ENCODE measurements around the gene TMEM269. TPM values are rescaled to one million over a fixed set of nuclear protein-coding genes. Genes with fewer than 3 reads are reported as not detected.

Gene TMEM269
- total RNA-seq, 2 experiments from 2014 or later, result 0.24 to 0.57 TPM

- H3K4me1 Mint-ChIP-seq (ENCODE audit: low read depth), result peaks cover 28% of the 10 kb centered on the region
- CTCF ChIA-PET, result interaction anchor here (0.6 to 2.8 kb wide), 10 partner anchors 9 to 226 kb away, joined by 3 to 10 read pairs (median 3); partner anchors contain the start of genes ERMAP and SVBP
- peak overlapping the region; percentile 68 for H3K27ac Mint-ChIP-seq
- H3K9me3 Mint-ChIP-seq, result peaks cover 12% of the 10 kb centered on the region
- no peaks in the 10 kb centered on the region for H3K27me3 Mint-ChIP-seq (ENCODE audit: low read depth)
- peak overlapping the region; percentile 82 for H3K4me3 Mint-ChIP-seq
- intact Hi-C loops (cut with micrococcal nuclease), result loop anchor here (2.0 to 10.0 kb wide), 4 partner anchors 110 to 382 kb away; partner anchors contain the start of genes CCDC30, PPIH, SLC2A1 and YBX1
- no peak for DNase-seq
- H3K36me3 Mint-ChIP-seq (ENCODE audit: low read depth), result peaks cover 33% of the 10 kb centered on the region
Measured at GRCh38 chr1:42847111-42847595, 62.4 kb downstream of the TMEM269 start.

- peak overlapping the region; percentile 68 for H3K27ac Mint-ChIP-seq
Measured at GRCh38 chr1:42847721-42848460, 63.1 kb downstream of the TMEM269 start.

GRCh38 chr1:42848823-42849537, 64.2 kb downstream of the TMEM269 start:
- CTCF ChIA-PET, result interaction anchor here (1.2 kb wide), 1 partner anchor 223 kb away, joined by 3 read pairs; no protein-coding TSS in a partner anchor
- no peak for DNase-seq
- Mint-ChIP-seq H3K4me1 (ENCODE audit: low read depth) (peaks cover 28% of the 10 kb centered on the region), H3K27me3 (ENCODE audit: low read depth) (no peaks in the 10 kb centered on the region), H3K36me3 (ENCODE audit: low read depth) (peaks cover 33% of the 10 kb centered on the region), H3K4me3 (no peak overlapping the region), H3K9me3 (peaks cover 19% of the 10 kb centered on the region), H3K27ac (no peak overlapping the region)
- intact Hi-C loops (cut with micrococcal nuclease), result loop anchor here (5.0 to 10.0 kb wide), 3 partner anchors 108 to 384 kb away; partner anchors contain the start of genes CCDC30, SLC2A1 and YBX1

More at GRCh38 chr1:42847721-42848460, 63.1 kb downstream of the TMEM269 start:
- Mint-ChIP-seq H3K4me1 (ENCODE audit: low read depth) (peaks cover 28% of the 10 kb centered on the region), H3K4me3 (peak overlapping the region; percentile 82), H3K36me3 (ENCODE audit: low read depth) (peaks cover 36% of the 10 kb centered on the region), H3K27me3 (ENCODE audit: low read depth) (no peaks in the 10 kb centered on the region), H3K9me3 (peaks cover 16% of the 10 kb centered on the region)
- intact Hi-C loops (cut with micrococcal nuclease), result loop anchor here (2.0 to 10.0 kb wide), 4 partner anchors 109 to 383 kb away; partner anchors contain the start of genes CCDC30, PPIH, SLC2A1 and YBX1
- CTCF ChIA-PET, result interaction anchor here (0.6 to 2.8 kb wide), 7 partner anchors 10 to 226 kb away, joined by 3 to 10 read pairs (median 3); no protein-coding TSS in a partner anchor
- DNase-seq, result peak; percentile 26

GRCh38 chr1:42849944-42850343, 65.2 kb downstream of the TMEM269 start:
- H3K4me3 Mint-ChIP-seq, result no peak overlapping the region
- H3K4me1 Mint-ChIP-seq (ENCODE audit: low read depth), result peaks cover 26% of the 10 kb centered on the region
- H3K27me3 Mint-ChIP-seq (ENCODE audit: low read depth), result no peaks in the 10 kb centered on the region
- no peak for DNase-seq
- peaks cover 19% of the 10 kb centered on the region for H3K9me3 Mint-ChIP-seq
- CTCF ChIA-PET, result interaction anchor here (1.1 kb wide), 1 partner anchor 31 kb away, joined by 5 read pairs; no protein-coding TSS in a partner anchor
- intact Hi-C loops (cut with micrococcal nuclease), result loop anchor here (5.0 to 10.0 kb wide), 3 partner anchors 107 to 385 kb away; partner anchors contain the start of genes CCDC30, SLC2A1 and YBX1
- H3K36me3 Mint-ChIP-seq (ENCODE audit: low read depth), result peaks cover 33% of the 10 kb centered on the region
- H3K27ac Mint-ChIP-seq, result no peak overlapping the region

Other genes with a start within 250 kb of the TMEM269 start
- 100 to 1,000 TPM; 107 to 108 TPM for gene PPIH, start 126.6 kb upstream of the TMEM269 start, total RNA-seq
- gene YBX1, start 102.6 kb upstream of the TMEM269 start, total RNA-seq, result 1,000 to 10,000 TPM; 1,773 to 1,887 TPM
- gene CLDN19, start 44.8 kb upstream of the TMEM269 start, total RNA-seq, result not detected
- gene P3H1, start 18.0 kb upstream of the TMEM269 start, total RNA-seq, result 10 to 100 TPM; 26.4 to 28.6 TPM
- 1 to 10 TPM; 4.1 to 4.7 TPM for gene C1orf50, start 17.7 kb upstream of the TMEM269 start, total RNA-seq
- gene ERMAP, start 32.1 kb downstream of the TMEM269 start, total RNA-seq, result 1 to 10 TPM; 3.1 TPM
- gene SVBP, start 32.4 kb downstream of the TMEM269 start, total RNA-seq, result 10 to 100 TPM; 16.4 to 17.0 TPM
- gene ZNF691, start 61.6 kb downstream of the TMEM269 start, total RNA-seq, result 1 to 10 TPM; 4.6 to 5.3 TPM
- gene SLC2A1, start 173.9 kb downstream of the TMEM269 start, total RNA-seq, result 10 to 100 TPM; 21.2 to 22.7 TPM